Measurements from ENCODE around the gene COQ7.

GRCh38 chr16:19112099-19112407 is 44.6 kb downstream of the COQ7 start:
- no peak for TF ChIP-seq CTCF (conservative IDR thresholded peaks at IDR 0.05; ENCODE audit: low read depth, low read length)
- TF ChIP-seq EZH2 (IDR thresholded peaks at IDR 0.05; ENCODE audit: low read length, unreplicated experiment): no peak
- no peak for TF ChIP-seq EZH2phosphoT487 (IDR thresholded peaks at IDR 0.05; ENCODE audit: borderline replicate concordance, low read length)
